Osteoblast (primary cell): ENCODE results near the gene DEGS2. TPM values are rescaled to one million over a fixed set of nuclear protein-coding genes. Genes with fewer than 3 reads are reported as not detected.

ENCODE experiments used
- DNase-seq: peaks from one replicate; pipeline ENCODE4 v3.0.0; 2011; ENCODE audit warnings: low spot score, mixed read lengths; ENCODE audit not compliant: insufficient read length; ENCODE audit errors: missing footprints
- H2AFZ ChIP-seq: 2 replicates; pipeline ENCODE4 v1.6.0; 2011; ENCODE audit warnings: mild to moderate bottlenecking, low read length
- H3K27ac ChIP-seq: 2 replicates; pipeline ENCODE4 v1.5.1; 2011; ENCODE audit warnings: mild to moderate bottlenecking, low read depth, low read length, moderate library complexity
- H3K27me3 ChIP-seq: 2 replicates; pipeline ENCODE4 v1.6.0; 2012; ENCODE audit warnings: mild to moderate bottlenecking, control low read depth, inconsistent platforms, low read length, moderate library complexity; ENCODE audit not compliant: insufficient read depth
- H3K36me3 ChIP-seq: 2 replicates; pipeline ENCODE4 v1.5.1; 2011; ENCODE audit warnings: mild to moderate bottlenecking, low read length, control low read depth, moderate library complexity; ENCODE audit not compliant: insufficient read depth
- H3K4me1 ChIP-seq: 2 replicates; pipeline ENCODE4 v1.5.1; 2011; ENCODE audit warnings: mild to moderate bottlenecking, low read length, control low read depth, moderate library complexity; ENCODE audit not compliant: insufficient read depth
- H3K4me2 ChIP-seq: 2 replicates; pipeline ENCODE4 v1.6.0; 2011; ENCODE audit warnings: mild to moderate bottlenecking, low read length; ENCODE audit not compliant: insufficient read depth
- H3K4me3 ChIP-seq: fragments of 200-600 bp; sonication (generic); 3 replicates; pipeline ENCODE4 v1.5.1; 2012; ENCODE audit warnings: mild to moderate bottlenecking, low read length, inconsistent platforms; ENCODE audit not compliant: insufficient read depth
- H3K79me2 ChIP-seq: 2 replicates; pipeline ENCODE4 v1.6.0; 2012; ENCODE audit warnings: mild to moderate bottlenecking, low read length, control low read depth, inconsistent platforms; ENCODE audit not compliant: insufficient read depth
- H3K9me3 ChIP-seq: 2 replicates; pipeline ENCODE4 v1.5.1; 2011; ENCODE audit warnings: low read depth, low read length, control low read depth
- H4K20me1 ChIP-seq: 2 replicates; pipeline ENCODE4 v1.6.0; 2012; ENCODE audit warnings: mild to moderate bottlenecking, low read length, control low read depth; ENCODE audit not compliant: insufficient read depth
- CTCF ChIP-seq: IDR thresholded peaks from 2 replicates; pipeline ENCODE4 v1.5.1; 2011; ENCODE audit warnings: mild to moderate bottlenecking, low read depth, low read length, moderate library complexity; ENCODE audit errors: extremely low read depth
- total RNA-seq: library from RNA; depleted of rRNA; stranded (reverse); fragments of >200 nt; gene quantifications from 2 replicates; pipeline ENCODE4 v1.2.3, GENCODE V29; 2012

The DEGS2 gene
- total RNA-seq, 1 donor, result 0.36 TPM

GRCh38 chr14:100117633-100118395, 41.6 kb downstream of the DEGS2 start:
- Histone ChIP-seq H3K4me1 (peaks cover 4% of the 10 kb centered on the region), H3K4me2 (no peak overlapping the region), H3K36me3 (no peaks in the 10 kb centered on the region)

GRCh38 chr14:100117026-100117425, 42.4 kb downstream of the DEGS2 start:
- H3K9me3 ChIP-seq, result no peaks in the 10 kb centered on the region
- no peak overlapping the region for H3K27ac ChIP-seq
- no peaks in the 10 kb centered on the region for H3K36me3 ChIP-seq
- peak; percentile 68 for DNase-seq
- no peak overlapping the region for H3K4me3 ChIP-seq
- no peak for TF ChIP-seq CTCF
- no peaks in the 10 kb centered on the region for H3K27me3 ChIP-seq
- no peak overlapping the region for H3K4me2 ChIP-seq
- peaks cover 10% of the 10 kb centered on the region for H4K20me1 ChIP-seq
- H2AFZ ChIP-seq, result no peak overlapping the region
- no peaks in the 10 kb centered on the region for H3K79me2 ChIP-seq
- H3K4me1 ChIP-seq, result peaks cover 12% of the 10 kb centered on the region

More at GRCh38 chr14:100117633-100118395, 41.6 kb downstream of the DEGS2 start:
- Histone ChIP-seq H3K9me3 (no peaks in the 10 kb centered on the region), H2AFZ (no peak overlapping the region), H3K79me2 (no peaks in the 10 kb centered on the region), H3K27ac (no peak overlapping the region), H3K4me3 (no peak overlapping the region), H3K27me3 (no peaks in the 10 kb centered on the region), H4K20me1 (peaks cover 10% of the 10 kb centered on the region)
- DNase-seq, result peak; percentile 46
- no peak for TF ChIP-seq CTCF

- Histone ChIP-seq H3K4me3 (no peak overlapping the region), H3K79me2 (no peaks in the 10 kb centered on the region), H3K27me3 (no peaks in the 10 kb centered on the region), H2AFZ (no peak overlapping the region), H3K4me2 (no peak overlapping the region), H3K27ac (no peak overlapping the region), H3K9me3 (no peaks in the 10 kb centered on the region), H4K20me1 (peaks cover 10% of the 10 kb centered on the region), H3K4me1 (peaks cover 14% of the 10 kb centered on the region), H3K36me3 (no peaks in the 10 kb centered on the region)
- peak; percentile 49 for DNase-seq
- TF ChIP-seq CTCF, result no peak
Observed at GRCh38 chr14:100116134-100116533, 43.3 kb downstream of the DEGS2 start.

- Histone ChIP-seq H2AFZ (no peak overlapping the region), H3K9me3 (no peaks in the 10 kb centered on the region), H4K20me1 (peaks cover 10% of the 10 kb centered on the region), H3K27me3 (no peaks in the 10 kb centered on the region), H3K36me3 (no peaks in the 10 kb centered on the region), H3K27ac (no peak overlapping the region), H3K4me2 (no peak overlapping the region), H3K4me3 (no peak overlapping the region), H3K79me2 (no peaks in the 10 kb centered on the region), H3K4me1 (peaks cover 14% of the 10 kb centered on the region)
- DNase-seq, result peak; percentile 41
- no peak for TF ChIP-seq CTCF
Observed at GRCh38 chr14:100115726-100116125, 43.7 kb downstream of the DEGS2 start.
